H7 (cell line): Measurements from ENCODE around the gene ARHGAP36. TPM values are rescaled to one million over a fixed set of nuclear protein-coding genes. Genes with fewer than 3 reads are reported as not detected.
A peak's percentile ranks its signal among the peaks of the same experiment; 100 is the strongest.

Experiments
- DNase-seq: peaks from one replicate; pipeline ENCODE4 v3.0.0; 2012
- H3K27me3 ChIP-seq: 2 replicates; pipeline ENCODE4 v1.6.0; 2011; ENCODE audit warnings: mild to moderate bottlenecking, low read length; ENCODE audit not compliant: control insufficient read depth, insufficient read depth
- H3K36me3 ChIP-seq: replicated peaks from 2 replicates; pipeline ENCODE4 v1.5.1; 2011; ENCODE audit warnings: low read length; ENCODE audit not compliant: control insufficient read depth, insufficient read depth
- H3K4me3 ChIP-seq: 2 replicates; pipeline ENCODE4 v1.5.1; 2011; ENCODE audit warnings: low read depth, mild to moderate bottlenecking, control low read depth, low read length, moderate library complexity; ENCODE audit not compliant: insufficient read depth
- total RNA-seq: library from RNA; depleted of rRNA; stranded (reverse); fragments of >200 nt; shearing (Covaris generic); gene quantifications from 2 replicates; pipeline ENCODE4 v1.2.3, GENCODE V29; 2014; rRNA removed

ARHGAP36 gene, protein sequence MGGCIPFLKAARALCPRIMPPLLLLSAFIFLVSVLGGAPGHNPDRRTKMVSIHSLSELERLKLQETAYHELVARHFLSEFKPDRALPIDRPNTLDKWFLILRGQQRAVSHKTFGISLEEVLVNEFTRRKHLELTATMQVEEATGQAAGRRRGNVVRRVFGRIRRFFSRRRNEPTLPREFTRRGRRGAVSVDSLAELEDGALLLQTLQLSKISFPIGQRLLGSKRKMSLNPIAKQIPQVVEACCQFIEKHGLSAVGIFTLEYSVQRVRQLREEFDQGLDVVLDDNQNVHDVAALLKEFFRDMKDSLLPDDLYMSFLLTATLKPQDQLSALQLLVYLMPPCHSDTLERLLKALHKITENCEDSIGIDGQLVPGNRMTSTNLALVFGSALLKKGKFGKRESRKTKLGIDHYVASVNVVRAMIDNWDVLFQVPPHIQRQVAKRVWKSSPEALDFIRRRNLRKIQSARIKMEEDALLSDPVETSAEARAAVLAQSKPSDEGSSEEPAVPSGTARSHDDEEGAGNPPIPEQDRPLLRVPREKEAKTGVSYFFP
- total RNA-seq: 0.28 and 0.30 TPM in 2 replicates

DNA sequence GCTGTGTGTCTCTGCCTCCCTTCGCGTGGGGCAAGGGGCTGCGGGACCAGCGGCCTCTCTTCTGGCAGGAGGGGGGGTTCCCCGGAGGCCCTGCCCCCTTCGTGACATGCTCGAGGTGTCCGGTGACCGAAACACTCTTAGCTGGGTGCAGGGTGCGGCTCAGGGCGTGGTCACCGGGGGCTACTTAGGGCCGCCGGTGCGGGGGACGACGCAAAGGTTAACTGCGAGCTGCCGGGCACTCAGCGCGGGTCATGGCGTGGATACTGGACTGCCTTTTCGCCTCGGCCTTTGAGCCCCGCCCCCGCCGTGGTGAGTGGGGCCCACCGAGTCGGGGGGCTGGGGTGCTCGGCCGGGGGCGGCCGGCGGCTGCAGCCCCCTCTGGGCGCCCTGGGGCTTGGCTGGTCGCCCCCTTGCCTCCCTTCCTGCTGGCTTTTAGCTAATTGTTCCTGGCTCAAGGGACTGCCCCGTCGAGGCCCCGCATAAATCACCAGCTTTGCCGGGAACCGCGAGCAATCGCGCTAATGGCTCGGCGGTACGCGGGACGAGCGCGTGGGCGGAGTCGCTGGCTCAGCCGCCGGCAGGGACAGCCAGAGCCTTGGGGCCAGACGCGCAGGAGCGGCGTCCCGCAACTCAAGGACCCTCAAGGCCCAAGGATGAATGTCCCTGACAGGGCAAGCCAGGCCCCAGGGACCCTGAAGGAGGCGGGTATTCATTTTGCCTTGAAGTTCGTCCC is at the start of gene ARHGAP36:
TSS of gene ARHGAP36 (plus strand) at position 211 of the 733 bp plus-strand sequence. CDS start 23,320 bp downstream, outside the sequence.
- peak; percentile 72 for DNase-seq
- no peaks in the 10 kb centered on the region for H3K36me3 ChIP-seq
- peak within 1 kb of the TSS; percentile 38 for H3K4me3 ChIP-seq
- peaks cover 45% of the 10 kb centered on the region for H3K27me3 ChIP-seq

DNA sequence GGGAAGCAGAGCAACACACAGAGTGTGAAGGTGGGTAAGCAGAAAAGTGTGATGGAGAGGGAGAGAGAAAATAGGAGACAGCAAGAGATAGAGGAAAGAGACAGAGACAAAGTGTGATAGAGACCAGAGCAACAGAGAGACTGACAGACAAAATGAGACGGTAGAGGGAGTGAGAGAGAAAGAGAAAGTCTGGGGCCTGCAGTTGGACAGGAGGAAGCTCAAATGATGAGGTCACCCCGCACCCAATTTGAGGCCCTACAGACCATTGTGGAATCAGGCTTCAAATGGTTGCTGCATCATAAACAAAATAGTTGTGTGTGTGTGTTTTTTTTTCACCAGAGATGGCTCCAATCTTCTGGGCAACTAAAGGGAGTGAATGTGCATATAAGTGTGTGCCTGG is 48.0 kb upstream of the ARHGAP36 start:
- no peaks in the 10 kb centered on the region for H3K36me3 ChIP-seq
- no peak for DNase-seq
- no peaks in the 10 kb centered on the region for H3K27me3 ChIP-seq
- H3K4me3 ChIP-seq: no peak overlapping the region

DNA sequence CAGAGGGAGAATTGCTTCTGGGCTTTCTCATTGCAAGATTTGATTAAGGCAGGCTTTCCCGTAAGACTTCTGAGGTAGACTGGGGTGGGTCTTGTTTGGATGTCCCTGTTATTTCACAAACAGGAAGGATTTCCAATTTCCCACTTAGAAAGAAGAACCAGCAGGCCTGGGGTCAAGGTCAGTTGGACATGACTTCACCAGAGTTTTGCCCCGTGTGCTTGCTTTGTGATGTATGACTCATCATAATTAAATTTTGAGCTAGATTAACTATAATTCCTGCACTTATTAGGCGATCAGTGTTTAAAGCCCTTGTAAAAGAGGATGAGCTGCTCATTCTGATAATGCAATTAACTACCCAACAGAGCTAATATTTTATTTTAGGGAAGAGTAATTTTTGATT is 32.8 kb upstream of the ARHGAP36 start:
- DNase-seq: no peak
- Histone ChIP-seq H3K27me3 (no peaks in the 10 kb centered on the region), H3K4me3 (no peak overlapping the region), H3K36me3 (no peaks in the 10 kb centered on the region)

DNA sequence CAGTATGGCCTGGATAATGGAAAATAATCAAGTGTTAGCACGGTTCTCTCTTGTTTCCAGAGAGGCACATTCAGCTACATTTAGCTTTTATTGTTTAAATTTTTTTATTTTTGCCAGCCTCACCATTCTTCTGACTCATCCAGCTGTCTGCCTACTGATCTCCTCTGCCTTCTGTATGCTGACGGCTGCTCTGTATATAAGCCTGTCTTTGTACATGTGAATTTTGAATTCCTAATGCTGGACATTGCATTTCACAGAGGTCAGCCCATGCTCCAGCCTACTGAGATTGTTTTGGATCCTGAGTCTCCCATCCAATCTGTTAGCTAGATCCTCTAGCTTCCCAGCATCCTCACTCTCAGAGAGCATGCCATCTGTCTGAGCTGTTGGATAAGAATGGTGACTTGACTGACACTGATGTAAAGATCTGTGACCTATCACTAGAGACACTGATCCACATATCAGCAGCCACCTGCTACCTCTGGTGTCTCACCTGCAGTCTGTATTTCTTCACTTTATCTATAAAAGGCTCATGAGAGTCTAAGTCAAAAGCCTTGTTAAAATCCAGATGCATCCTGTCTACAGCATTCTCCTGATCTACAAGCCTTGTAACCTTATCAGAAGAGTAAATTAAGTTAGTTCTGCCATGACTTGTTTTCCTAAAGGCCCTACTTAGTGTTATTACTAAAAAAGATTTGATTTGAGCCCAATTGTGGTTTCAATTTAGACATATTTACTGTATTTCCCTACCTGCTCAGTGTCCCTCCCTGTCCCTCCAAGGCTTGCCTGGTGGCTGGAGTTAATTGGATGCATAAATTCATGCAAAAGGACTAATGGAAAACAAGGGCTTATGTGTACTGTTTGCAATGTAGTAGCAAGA is 25.6 kb upstream of the ARHGAP36 start:
- Histone ChIP-seq H3K4me3 (no peak overlapping the region), H3K36me3 (no peaks in the 10 kb centered on the region), H3K27me3 (no peaks in the 10 kb centered on the region)
- no peak for DNase-seq

DNA sequence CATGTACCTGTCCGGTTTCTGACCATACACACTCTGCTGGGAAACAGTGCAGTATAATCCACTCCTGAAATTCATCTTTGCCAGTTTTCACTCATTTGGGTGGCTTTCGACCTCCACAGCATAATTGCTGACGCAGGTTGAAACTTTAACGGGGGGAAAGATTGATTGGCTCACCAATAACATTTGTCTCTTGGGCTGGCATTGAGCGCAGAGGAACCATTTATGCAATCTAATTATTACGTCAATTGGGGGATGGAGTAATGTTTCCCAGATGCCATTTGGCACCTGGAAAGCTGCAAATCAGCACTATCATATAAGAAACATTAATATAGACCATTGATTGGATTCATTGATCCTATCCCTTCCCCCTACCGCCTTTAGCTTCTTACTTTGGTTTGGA is 24.1 kb upstream of the ARHGAP36 start:
- Histone ChIP-seq H3K36me3 (no peaks in the 10 kb centered on the region), H3K27me3 (no peaks in the 10 kb centered on the region), H3K4me3 (no peak overlapping the region)
- DNase-seq: no peak

DNA sequence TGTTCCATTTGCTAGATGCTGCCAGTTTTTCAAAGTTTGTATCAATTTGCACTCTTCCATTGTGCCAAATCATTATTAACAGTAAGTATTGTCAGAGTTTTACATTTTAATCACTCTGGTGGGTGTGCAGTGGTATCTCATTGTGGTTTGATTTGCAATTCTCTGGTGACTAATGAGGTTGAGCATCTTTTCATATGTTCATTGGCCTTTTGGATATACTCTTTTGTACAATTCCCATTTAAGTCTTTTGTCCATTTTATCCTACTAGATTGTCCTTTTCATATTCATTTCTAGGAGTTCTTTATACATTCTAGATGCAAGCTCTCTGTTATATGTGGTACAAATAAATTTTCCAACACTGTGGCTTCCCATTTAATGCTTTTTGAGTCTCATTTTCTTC is 17.4 kb upstream of the ARHGAP36 start:
- no peaks in the 10 kb centered on the region for H3K36me3 ChIP-seq
- no peak for DNase-seq
- H3K4me3 ChIP-seq: no peak overlapping the region
- H3K27me3 ChIP-seq: no peaks in the 10 kb centered on the region

DNA sequence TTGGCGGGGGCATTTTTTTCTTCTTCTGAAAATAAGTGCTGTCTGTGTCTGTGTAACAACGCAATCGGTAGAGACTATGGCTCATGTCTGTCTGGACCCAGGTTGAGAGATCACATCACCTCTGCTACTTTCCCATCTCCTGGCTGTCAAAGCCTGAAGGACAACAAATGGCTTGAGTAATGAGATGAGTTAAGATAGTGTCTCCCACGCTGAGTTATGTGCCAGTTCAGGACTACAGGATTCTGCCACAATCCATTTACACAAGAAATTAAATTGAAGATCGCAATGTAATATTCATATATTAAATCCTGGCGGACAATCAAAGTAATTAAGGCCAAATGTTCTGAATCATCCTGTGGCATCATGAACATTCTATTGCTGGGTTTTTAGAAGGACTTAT is 16.5 kb upstream of the ARHGAP36 start:
- DNase-seq: no peak
- H3K27me3 ChIP-seq: no peaks in the 10 kb centered on the region
- no peak overlapping the region for H3K4me3 ChIP-seq
- no peaks in the 10 kb centered on the region for H3K36me3 ChIP-seq

DNA sequence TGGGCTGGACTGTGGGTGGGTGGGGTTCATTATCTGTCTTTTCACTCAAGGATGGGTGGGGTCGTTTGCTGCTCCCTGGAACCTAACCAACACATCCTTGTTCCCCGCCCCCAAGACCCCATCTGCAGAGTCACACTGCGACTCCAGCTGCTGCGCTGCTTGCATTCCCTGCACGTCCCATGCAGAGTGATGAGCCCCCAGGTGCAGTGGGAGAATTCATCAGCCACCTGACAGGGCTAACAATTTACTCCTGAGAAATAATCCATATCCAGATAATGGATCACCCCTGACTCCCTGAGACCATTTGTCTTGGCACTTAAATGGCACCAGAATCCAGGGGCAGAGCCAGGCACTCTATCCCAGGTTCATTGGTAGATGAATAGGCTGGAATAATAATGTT is 12.4 kb upstream of the ARHGAP36 start:
- no peak overlapping the region for H3K4me3 ChIP-seq
- no peak for DNase-seq
- no peaks in the 10 kb centered on the region; the same call in 1 of the 2 replicates for H3K27me3 ChIP-seq
- H3K36me3 ChIP-seq: no peaks in the 10 kb centered on the region

DNA sequence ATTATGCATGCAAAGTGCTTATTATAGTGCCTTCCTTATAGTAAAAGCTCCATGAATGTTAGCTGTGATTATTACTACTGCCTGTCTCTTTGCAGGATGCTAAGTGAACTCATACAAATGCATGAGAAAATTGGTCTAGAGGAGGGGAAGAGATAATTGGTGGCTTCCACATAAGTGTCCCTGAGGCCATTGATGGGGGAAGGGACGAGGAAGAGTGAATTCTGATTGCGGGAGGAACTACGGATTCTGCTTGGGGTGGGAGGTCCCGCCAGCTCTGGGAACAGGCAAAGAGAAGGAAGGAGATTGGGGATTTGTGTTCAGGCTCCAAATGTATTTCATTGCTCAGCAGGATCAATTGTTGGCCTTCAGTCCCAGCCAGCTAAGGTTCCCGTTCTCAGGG is 11.6 kb upstream of the ARHGAP36 start:
- no peaks in the 10 kb centered on the region; the same call in 1 of the 2 replicates for H3K27me3 ChIP-seq
- DNase-seq: no peak
- no peak overlapping the region for H3K4me3 ChIP-seq
- H3K36me3 ChIP-seq: no peaks in the 10 kb centered on the region

DNA sequence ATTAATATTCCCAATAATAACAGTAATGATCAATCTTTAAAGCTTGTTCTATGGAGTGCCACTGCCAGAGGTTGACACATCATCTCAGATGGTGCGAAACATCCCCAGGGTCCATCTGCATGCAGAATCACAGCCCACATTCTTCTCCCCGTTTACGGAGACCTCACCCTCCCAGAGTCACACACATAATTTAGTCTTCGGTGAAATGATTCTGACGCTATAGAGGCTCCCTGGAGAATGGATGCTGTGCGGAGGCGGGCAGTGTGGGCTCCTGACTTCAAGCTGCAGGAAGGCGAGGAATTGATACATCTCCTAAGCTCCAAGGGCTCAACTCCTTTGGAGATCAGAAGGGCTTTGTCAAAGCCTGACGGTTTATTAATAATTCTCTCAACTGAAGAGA is 11.0 kb upstream of the ARHGAP36 start:
- Histone ChIP-seq H3K36me3 (no peaks in the 10 kb centered on the region), H3K27me3 (no peaks in the 10 kb centered on the region; the same call in 1 of the 2 replicates), H3K4me3 (no peak overlapping the region)
- no peak for DNase-seq

DNA sequence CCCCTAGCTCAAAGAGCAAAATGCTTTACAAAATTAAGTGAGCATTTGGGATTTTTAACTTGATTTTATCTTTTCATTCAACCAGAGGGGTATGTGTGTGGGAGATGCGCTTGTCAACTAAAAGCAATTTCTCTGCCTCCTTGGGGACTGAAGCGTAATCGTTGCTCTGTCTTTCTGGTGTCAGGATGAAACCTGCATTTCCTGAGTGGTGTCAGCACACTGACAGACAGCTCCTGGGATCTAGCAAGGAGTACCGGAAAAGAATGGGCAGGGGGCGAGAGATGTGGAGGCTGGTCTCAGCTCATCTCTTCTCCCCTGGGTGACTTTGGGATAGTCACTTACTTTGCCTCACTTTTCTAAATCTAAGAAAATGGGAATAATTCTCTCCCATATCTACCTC is 5.1 kb upstream of the ARHGAP36 start:
- H3K4me3 ChIP-seq: no peak overlapping the region

DNA sequence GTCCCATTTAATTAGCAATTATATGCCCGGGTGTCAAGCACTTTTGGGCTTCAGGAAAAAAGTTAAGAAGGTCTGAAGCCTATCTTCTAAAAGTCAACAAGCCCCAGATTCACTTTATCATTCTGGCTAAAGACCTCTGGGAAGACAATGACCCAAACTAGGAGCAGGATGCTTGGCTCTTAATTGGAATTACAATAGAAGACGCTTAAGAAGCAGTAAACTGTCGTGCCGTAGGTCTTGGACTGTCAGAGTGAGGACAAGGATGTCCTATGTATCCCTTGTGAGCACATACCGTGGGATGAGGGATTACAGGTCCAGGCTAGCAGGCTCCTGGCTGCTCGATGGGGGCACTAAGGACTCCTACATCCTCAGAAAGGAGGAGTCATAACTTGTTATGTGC is 3.2 kb upstream of the ARHGAP36 start:
- Histone ChIP-seq H3K36me3 (no peaks in the 10 kb centered on the region), H3K4me3 (no peak overlapping the region), H3K27me3 (peaks cover 42% of the 10 kb centered on the region)
- peak; percentile 44 for DNase-seq

More for the DNA sequence above, 5.1 kb upstream of the ARHGAP36 start:
- no peak for DNase-seq
- Histone ChIP-seq H3K36me3 (no peaks in the 10 kb centered on the region), H3K27me3 (peaks cover 25% of the 10 kb centered on the region)

DNA sequence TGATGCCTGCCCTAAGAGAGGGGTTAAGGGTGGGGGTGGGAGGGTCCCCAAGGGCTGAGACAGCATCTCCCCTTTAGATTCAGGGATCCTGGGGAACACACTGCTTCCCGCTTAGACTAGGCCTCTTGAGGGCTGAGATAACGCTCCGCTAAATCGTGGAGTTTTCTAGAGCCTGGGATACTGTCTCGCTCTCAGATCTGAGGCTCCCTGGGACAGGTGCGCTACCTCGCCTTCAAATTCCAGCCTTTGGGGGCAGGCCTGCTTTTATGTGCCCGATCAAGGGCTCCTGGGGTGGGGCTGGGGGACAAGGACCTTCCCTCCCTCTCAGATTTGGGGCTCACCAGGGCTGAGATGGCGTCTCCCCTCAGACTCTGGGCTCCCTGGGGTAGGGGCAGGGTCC is 440 bp upstream of the ARHGAP36 start:
- Histone ChIP-seq H3K4me3 (peak overlapping the region; percentile 38; the same call in 1 of the 2 replicates), H3K27me3 (peaks cover 45% of the 10 kb centered on the region)
- peak; percentile 61 for DNase-seq

DNA sequence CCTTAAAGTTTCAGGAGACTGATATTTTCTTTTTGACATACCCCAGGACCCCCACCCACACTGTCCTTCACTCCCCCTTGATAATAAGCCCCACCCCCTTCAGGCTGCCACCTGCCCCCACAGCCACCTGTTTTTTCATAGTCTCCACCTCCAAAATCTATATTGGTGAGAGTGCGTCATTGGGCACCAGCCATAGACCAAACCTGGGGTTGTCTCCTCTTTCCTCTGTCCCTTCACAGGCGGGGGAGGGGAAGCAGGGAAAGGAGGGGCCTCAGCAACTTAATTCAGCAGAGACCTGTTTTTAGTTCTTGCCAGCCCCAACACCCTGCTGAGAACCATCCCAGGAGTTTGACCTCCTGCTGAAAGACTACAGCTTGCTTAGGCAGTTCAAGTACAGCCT is 1.1 kb downstream of the ARHGAP36 start:
- H3K4me3 ChIP-seq: no peak overlapping the region
- peak; percentile 37 for DNase-seq
- no peaks in the 10 kb centered on the region for H3K36me3 ChIP-seq
- H3K27me3 ChIP-seq: peaks cover 46% of the 10 kb centered on the region

More for the DNA sequence above, 440 bp upstream of the ARHGAP36 start:
- H3K36me3 ChIP-seq: no peaks in the 10 kb centered on the region
